GM19025 (cell line): ENCODE measurements around the gene TKTL2.
A peak's percentile ranks its signal among the peaks of the same experiment; 100 is the strongest.

Experiments used
- ATAC-seq: cut with Tn5 transposase; IDR thresholded peaks from one replicate; pipeline ENCODE4 v1.9.1; 2021; ENCODE audit warnings: mild to moderate bottlenecking, low read depth, moderate library complexity; ENCODE audit not compliant: unreplicated experiment

Gene TKTL2

GRCh38 chr4:163473576-163473975, at the start of gene TKTL2:
TSS of gene TKTL2 (minus strand) at chr4:163473754. CDS start at chr4:163473734, 20 bp downstream.
- no peak for ATAC-seq

- no peak for ATAC-seq
Observed at GRCh38 chr4:163515198-163515597, 41.6 kb upstream of the TKTL2 start.

- no peak for ATAC-seq
Observed at GRCh38 chr4:163505374-163505773, 31.8 kb upstream of the TKTL2 start.

- no peak for ATAC-seq
Observed at GRCh38 chr4:163500586-163500985, 27.0 kb upstream of the TKTL2 start.

- ATAC-seq: peak; percentile 9
Observed at GRCh38 chr4:163495900-163496299, 22.3 kb upstream of the TKTL2 start.

- peak; percentile 89 for ATAC-seq
Observed at GRCh38 chr4:163494360-163495241, 21.0 kb upstream of the TKTL2 start, which contains the start of gene TMA16. TSS of gene TMA16 (plus strand) at chr4:163494690. CDS start at chr4:163494802, 112 bp downstream.

GRCh38 chr4:163493643-163494359, 20.2 kb upstream of the TKTL2 start:
- no peak for ATAC-seq

GRCh38 chr4:163492951-163493504, 19.5 kb upstream of the TKTL2 start:
- ATAC-seq: no peak

- no peak for ATAC-seq
Observed at GRCh38 chr4:163489929-163490328, 16.4 kb upstream of the TKTL2 start.

GRCh38 chr4:163486321-163486720, 12.8 kb upstream of the TKTL2 start:
- ATAC-seq: no peak

- no peak for ATAC-seq
Observed at GRCh38 chr4:163485589-163485988, 12.0 kb upstream of the TKTL2 start.

GRCh38 chr4:163484906-163485305, 11.4 kb upstream of the TKTL2 start:
- no peak for ATAC-seq

GRCh38 chr4:163482190-163482589, 8.6 kb upstream of the TKTL2 start:
- no peak for ATAC-seq

GRCh38 chr4:163476761-163477438, 3.3 kb upstream of the TKTL2 start:
- ATAC-seq: no peak

GRCh38 chr4:163474027-163474426, 473 bp upstream of the TKTL2 start:
- no peak for ATAC-seq

- ATAC-seq: no peak
Observed at GRCh38 chr4:163473130-163473529, 424 bp downstream of the TKTL2 start.

GRCh38 chr4:163470391-163470790, 3.2 kb downstream of the TKTL2 start:
- no peak for ATAC-seq

GRCh38 chr4:163467082-163467770, 6.3 kb downstream of the TKTL2 start:
- no peak for ATAC-seq

GRCh38 chr4:163462556-163462955, 11.0 kb downstream of the TKTL2 start:
- ATAC-seq: no peak

- ATAC-seq: no peak
Observed at GRCh38 chr4:163448540-163449203, 24.9 kb downstream of the TKTL2 start.
